Measurements from ENCODE around the gene INPP5F. TPM values are rescaled to one million over a fixed set of nuclear protein-coding genes. Genes with fewer than 3 reads are reported as not detected.

The INPP5F gene
- total and polyA plus RNA-seq, 10 of the 15 experiments (the other 5 are each of a cell fraction or from before 2014, with no cell fraction given) = 6.0 to 49.3 (median 34.3) TPM

GRCh38 chr10:119806334-119807130 is 80.7 kb downstream of the INPP5F start:
- no peak for TF ChIP-seq BMI1 (IDR thresholded peaks at IDR 0.05; ENCODE audit: borderline replicate concordance)
- TF ChIP-seq PAX8 (IDR thresholded peaks at IDR 0.05) = no peak
- TF ChIP-seq ESRRA (IDR thresholded peaks at IDR 0.05; ENCODE audit: low read length) = no peak
- no peak for TF ChIP-seq EED (IDR thresholded peaks at IDR 0.05; ENCODE audit: low read depth)
- TF ChIP-seq NR2C2 (IDR thresholded peaks at IDR 0.05; ENCODE audit: borderline replicate concordance, control insufficient read depth, insufficient read length, low read depth) = no peak
- TF ChIP-seq BCL11A (IDR thresholded peaks at IDR 0.05; ENCODE audit: low read depth, low read length) = no peak
- no peak for TF ChIP-seq CBX3 (IDR thresholded peaks at IDR 0.05; ENCODE audit: borderline replicate concordance, low read depth)
- TF ChIP-seq IKZF2 (IDR thresholded peaks at IDR 0.05) = no peak
- TF ChIP-seq RAD21 (IDR thresholded peaks at IDR 0.05; ENCODE audit: insufficient read depth, low read depth, low read length) = no peak
- TF ChIP-seq CREM (IDR thresholded peaks at IDR 0.05; ENCODE audit: low read depth) = no peak
- TF ChIP-seq SRF (IDR thresholded peaks at IDR 0.05; ENCODE audit: low read depth in 2 of 2, low read length in 2 of 2) = no peak
- TF ChIP-seq, protein P1, sequence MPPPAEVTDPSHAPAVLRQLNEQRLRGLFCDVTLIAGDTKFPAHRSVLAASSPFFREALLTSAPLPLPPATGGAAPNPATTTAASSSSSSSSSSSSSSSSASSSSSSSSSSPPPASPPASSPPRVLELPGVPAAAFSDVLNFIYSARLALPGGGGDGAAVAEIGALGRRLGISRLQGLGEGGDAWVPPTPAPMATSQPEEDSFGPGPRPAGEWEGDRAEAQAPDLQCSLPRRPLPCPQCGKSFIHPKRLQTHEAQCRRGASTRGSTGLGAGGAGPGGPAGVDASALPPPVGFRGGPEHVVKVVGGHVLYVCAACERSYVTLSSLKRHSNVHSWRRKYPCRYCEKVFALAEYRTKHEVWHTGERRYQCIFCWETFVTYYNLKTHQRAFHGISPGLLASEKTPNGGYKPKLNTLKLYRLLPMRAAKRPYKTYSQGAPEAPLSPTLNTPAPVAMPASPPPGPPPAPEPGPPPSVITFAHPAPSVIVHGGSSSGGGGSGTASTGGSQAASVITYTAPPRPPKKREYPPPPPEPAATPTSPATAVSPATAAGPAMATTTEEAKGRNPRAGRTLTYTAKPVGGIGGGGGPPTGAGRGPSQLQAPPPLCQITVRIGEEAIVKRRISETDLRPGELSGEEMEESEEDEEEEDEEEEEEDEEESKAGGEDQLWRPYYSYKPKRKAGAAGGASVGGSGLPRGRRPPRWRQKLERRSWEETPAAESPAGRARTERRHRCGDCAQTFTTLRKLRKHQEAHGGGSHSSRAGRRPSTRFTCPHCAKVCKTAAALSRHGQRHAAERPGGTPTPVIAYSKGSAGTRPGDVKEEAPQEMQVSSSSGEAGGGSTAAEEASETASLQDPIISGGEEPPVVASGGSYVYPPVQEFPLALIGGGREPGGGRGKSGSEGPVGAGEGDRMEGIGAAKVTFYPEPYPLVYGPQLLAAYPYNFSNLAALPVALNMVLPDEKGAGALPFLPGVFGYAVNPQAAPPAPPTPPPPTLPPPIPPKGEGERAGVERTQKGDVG (CRISPR knock-in tag; IDR thresholded peaks at IDR 0.05) = no peak
- TF ChIP-seq ETV6 (conservative IDR thresholded peaks at IDR 0.05 in 1 of 2, IDR thresholded peaks at IDR 0.05 in 1 of 2; ENCODE audit: borderline replicate concordance in 1 of 2, low read depth in 1 of 2) = no peak
- DNase-seq (ENCODE audit: low read depth, low spot score) (no peak), FAIRE-seq (no peak), ATAC-seq (no peak)
- Histone ChIP-seq H2AFZ (ENCODE audit: control insufficient read depth, low read depth, low read length) (no peak overlapping the region), H3K36me3 (ENCODE audit: control insufficient read depth in 2 of 2, insufficient read depth in 2 of 2, low read length in 1 of 2) (no peaks in the 10 kb centered on the region; a peak in 2 of 4 replicates), H3K9ac (ENCODE audit: control insufficient read depth, insufficient read depth, low read length) (no peak overlapping the region), H3K9me3 (replicated peaks; ENCODE audit: control insufficient read depth, insufficient read depth, low read length) (no peaks in the 10 kb centered on the region), H3K4me2 (ENCODE audit: control insufficient read depth, insufficient read depth) (no peak overlapping the region), H3K79me2 (ENCODE audit: control insufficient read depth, insufficient read depth, low read length) (no peaks in the 10 kb centered on the region), H4K20me1 (ENCODE audit: control insufficient read depth, insufficient read depth) (no peaks in the 10 kb centered on the region), H3K4me1 (ENCODE audit: control insufficient read depth, insufficient read depth, low read length) (peaks cover 8% of the 10 kb centered on the region; the same call in 1 of the 2 replicates), H3K27ac (ENCODE audit: control insufficient read depth, insufficient read depth) (no peak overlapping the region), H3K27me3 (replicated peaks in 1 of 2; ENCODE audit: control insufficient read depth in 2 of 2, insufficient read depth in 2 of 2, low read length in 1 of 2) (no peaks in the 10 kb centered on the region), H3K4me3 (no peak overlapping the region)
- 83% methylated on average over 11 of the region's 11 CpGs for WGBS (ENCODE audit: insufficient coverage, insufficient replicate concordance, low lambda C conversion rate, missing lambda C conversion rate)
- POLR2A ChIA-PET = no interaction called here
- intact Hi-C loops (cut with micrococcal nuclease; ENCODE audit: unreplicated experiment) (no loop called here), in situ Hi-C loops (cut with MboI) (no loop called here)
- BruUV-seq (replicated peaks) = no TSS peak
- RAD21 ChIA-PET (ENCODE audit: unreplicated experiment) = no interaction called here
- CTCF ChIA-PET = interaction anchor here (0.6 to 2.1 kb wide), 5 partner anchors 53 to 745 kb away, joined by 3 to 9 read pairs (median 4); no protein-coding TSS in a partner anchor
- SMC1A ChIA-PET (ENCODE audit: uncharacterized antibody, unreplicated experiment) = interaction anchor here (0.6 to 3.1 kb wide), 7 partner anchors 36 to 120 kb away, joined by 3 to 16 read pairs (median 3); no protein-coding TSS in a partner anchor
